ENCODE measurements around the gene RHBDL1. TPM values are rescaled to one million over a fixed set of nuclear protein-coding genes. Genes with fewer than 3 reads are reported as not detected.

The RHBDL1 gene
- total RNA-seq, 1 donor from 2014 or later, result 0.88 TPM

GRCh38 chr16:718922-719321 is 43.5 kb downstream of the RHBDL1 start:
- no peak for TF ChIP-seq CTCF (IDR thresholded peaks at IDR 0.05; ENCODE audit: insufficient read depth, low read length, poor library complexity, severe bottlenecking)
- Histone ChIP-seq H3K36me3 (ENCODE audit: control insufficient read depth, insufficient read depth, low read length) (no peaks in the 10 kb centered on the region), H3K4me3 (ENCODE audit: low read depth, low read length) (no peak overlapping the region), H3K27me3 (ENCODE audit: control insufficient read depth, insufficient read depth, low read length) (no peaks in the 10 kb centered on the region)
- DNase-seq (ENCODE audit: low read depth), result no peak

GRCh38 chr16:719815-720446 is 44.5 kb downstream of the RHBDL1 start:
- DNase-seq (ENCODE audit: low read depth), result no peak
- H3K36me3 ChIP-seq (ENCODE audit: control insufficient read depth, insufficient read depth, low read length), result no peaks in the 10 kb centered on the region
- peak overlapping the region; percentile 80 for H3K4me3 ChIP-seq (ENCODE audit: low read depth, low read length)
- TF ChIP-seq CTCF (IDR thresholded peaks at IDR 0.05; ENCODE audit: insufficient read depth, low read length, poor library complexity, severe bottlenecking), result peak; percentile 53
- H3K27me3 ChIP-seq (ENCODE audit: control insufficient read depth, insufficient read depth, low read length), result no peaks in the 10 kb centered on the region

- no peak for TF ChIP-seq CTCF (IDR thresholded peaks at IDR 0.05; ENCODE audit: insufficient read depth, low read length, poor library complexity, severe bottlenecking)
- H3K36me3 ChIP-seq (ENCODE audit: control insufficient read depth, insufficient read depth, low read length), result no peaks in the 10 kb centered on the region
- DNase-seq (ENCODE audit: low read depth), result no peak
- H3K4me3 ChIP-seq (ENCODE audit: low read depth, low read length), result peak overlapping the region; percentile 80
- no peaks in the 10 kb centered on the region for H3K27me3 ChIP-seq (ENCODE audit: control insufficient read depth, insufficient read depth, low read length)
These were observed 45.0 kb downstream of the RHBDL1 start for GRCh38 chr16:720447-720989.

GRCh38 chr16:720990-721764 is 45.7 kb downstream of the RHBDL1 start, which contains the start of gene ANTKMT:
ANTKMT (plus strand) TSS chr16:721146; CDS start chr16:721275, 129 bp downstream.
- Histone ChIP-seq H3K4me3 (ENCODE audit: low read depth, low read length) (peak within 1 kb of the TSS; percentile 80), H3K27me3 (ENCODE audit: control insufficient read depth, insufficient read depth, low read length) (no peaks in the 10 kb centered on the region), H3K36me3 (ENCODE audit: control insufficient read depth, insufficient read depth, low read length) (no peaks in the 10 kb centered on the region)
- DNase-seq (ENCODE audit: low read depth), result no peak
- no peak for TF ChIP-seq CTCF (IDR thresholded peaks at IDR 0.05; ENCODE audit: insufficient read depth, low read length, poor library complexity, severe bottlenecking)

- DNase-seq (ENCODE audit: low read depth), result no peak
- TF ChIP-seq CTCF (IDR thresholded peaks at IDR 0.05; ENCODE audit: insufficient read depth, low read length, poor library complexity, severe bottlenecking), result no peak
- Histone ChIP-seq H3K27me3 (ENCODE audit: control insufficient read depth, insufficient read depth, low read length) (no peaks in the 10 kb centered on the region), H3K36me3 (ENCODE audit: control insufficient read depth, insufficient read depth, low read length) (no peaks in the 10 kb centered on the region), H3K4me3 (ENCODE audit: low read depth, low read length) (peak overlapping the region; percentile 80)
These were observed 46.5 kb downstream of the RHBDL1 start for GRCh38 chr16:721765-722540.

Data from kidney epithelial cell (primary cell).